ENCODE measurements around the gene MORN1.

MORN1 gene

GRCh38 chr1:2350501-2350900, 40.9 kb downstream of the MORN1 start:
- no peak for DNase-seq (ENCODE audit: low read depth)

GRCh38 chr1:2349806-2350205, 41.5 kb downstream of the MORN1 start:
- DNase-seq (ENCODE audit: low read depth): no peak

- no peak for DNase-seq (ENCODE audit: low read depth)
Measured at GRCh38 chr1:2348346-2349325, 42.7 kb downstream of the MORN1 start.

- no peak for DNase-seq (ENCODE audit: low read depth)
Measured at GRCh38 chr1:2347896-2348295, 43.5 kb downstream of the MORN1 start.

- DNase-seq (ENCODE audit: low read depth): no peak
Measured at GRCh38 chr1:2347409-2347785, 44.0 kb downstream of the MORN1 start.

GRCh38 chr1:2346691-2347408, 44.5 kb downstream of the MORN1 start:
- no peak for DNase-seq (ENCODE audit: low read depth)

- no peak for DNase-seq (ENCODE audit: low read depth)
Measured at GRCh38 chr1:2345297-2346075, 45.9 kb downstream of the MORN1 start.

- no peak for DNase-seq (ENCODE audit: low read depth)
Measured at GRCh38 chr1:2344744-2345296, 46.5 kb downstream of the MORN1 start.

GRCh38 chr1:2344121-2344681, 47.2 kb downstream of the MORN1 start:
- no peak for DNase-seq (ENCODE audit: low read depth)

GRCh38 chr1:2343023-2343935, 48.1 kb downstream of the MORN1 start:
- DNase-seq (ENCODE audit: low read depth): no peak

- DNase-seq (ENCODE audit: low read depth): no peak
Measured at GRCh38 chr1:2342384-2343022, 48.9 kb downstream of the MORN1 start.

- DNase-seq (ENCODE audit: low read depth): no peak
Measured at GRCh38 chr1:2341706-2342383, 49.5 kb downstream of the MORN1 start.

GRCh38 chr1:2340918-2341254, 50.5 kb downstream of the MORN1 start:
- no peak for DNase-seq (ENCODE audit: low read depth)

GRCh38 chr1:2340086-2340917, 51.1 kb downstream of the MORN1 start:
- no peak for DNase-seq (ENCODE audit: low read depth)

- no peak for DNase-seq (ENCODE audit: low read depth)
Measured at GRCh38 chr1:2339206-2340085, 51.9 kb downstream of the MORN1 start.

- no peak for DNase-seq (ENCODE audit: low read depth)
Measured at GRCh38 chr1:2337501-2337900, 53.9 kb downstream of the MORN1 start.

GRCh38 chr1:2337081-2337480, 54.3 kb downstream of the MORN1 start:
- DNase-seq (ENCODE audit: low read depth): no peak

- no peak for DNase-seq (ENCODE audit: low read depth)
Measured at GRCh38 chr1:2336499-2336898, 54.9 kb downstream of the MORN1 start.
